Activated CD4-positive, alpha-beta memory T cell treated with anti-CD3 and anti-CD28 coated beads for 36 hours (primary cell): ENCODE results near the gene MDGA2. TPM values are rescaled to one million over a fixed set of nuclear protein-coding genes. Genes with fewer than 3 reads are reported as not detected.

Experiments used
- CTCF ChIA-PET: fragments of 350-600 bp; sonication (Branson Sonifier 250); formaldehyde crosslinking; loops from one replicate; lab custom pipeline; 2021; ENCODE audit warnings: antibody characterized with exemption, inconsistent platforms; lab: Charles Lee
- POLR2A ChIA-PET: fragments of 350-600 bp; sonication (Branson Sonifier 250); formaldehyde crosslinking; loops from one replicate; lab custom pipeline; 2021; ENCODE audit warnings: antibody characterized with exemption; lab: Charles Lee
- DNase-seq: peaks from one replicate; pipeline ENCODE4 v3.0.0-alpha.2; 2020
- H3K27ac Mint-ChIP-seq: one replicate; pipeline ENCODE4 v1.8.0; 2021; ENCODE audit warnings: mixed read lengths
- H3K27me3 Mint-ChIP-seq: one replicate; pipeline ENCODE4 v1.8.0; 2021; ENCODE audit warnings: mixed read lengths
- H3K36me3 Mint-ChIP-seq: one replicate; pipeline ENCODE4 v1.8.0; 2021; ENCODE audit warnings: mixed read lengths
- H3K4me1 Mint-ChIP-seq: one replicate; pipeline ENCODE4 v1.8.0; 2021; ENCODE audit warnings: low read depth, mixed read lengths
- H3K4me3 Mint-ChIP-seq: one replicate; pipeline ENCODE4 v1.8.0; 2021; ENCODE audit warnings: mild to moderate bottlenecking, mixed read lengths
- H3K9me3 Mint-ChIP-seq: one replicate; pipeline ENCODE4 v1.8.0; 2021; ENCODE audit warnings: mixed read lengths
- intact Hi-C: fragments of 100-400 bp; cut with micrococcal nuclease; formaldehyde crosslinking; loops from one replicate; pipeline ENCODE4 v1.15.1; 2023
- total RNA-seq, 2 experiments: library from RNA; stranded (reverse); gene quantifications; one replicate each; pipeline ENCODE4 v1.2.3, GENCODE V29; 2021

Gene MDGA2
- total RNA-seq, 2 experiments from 2014 or later: not detected

GRCh38 chr14:47596232-47596631, 79.2 kb downstream of the MDGA2 start:
- no peaks in the 10 kb centered on the region for H3K27me3 Mint-ChIP-seq
- H3K4me3 Mint-ChIP-seq: no peak overlapping the region
- no peak overlapping the region for H3K27ac Mint-ChIP-seq
- ChIA-PET POLR2A (no interaction called here), CTCF (interaction anchor here (1.2 kb wide), 1 partner anchor 11 kb away, joined by 3 read pairs; no protein-coding TSS in a partner anchor)
- intact Hi-C loops: no loop called here
- H3K36me3 Mint-ChIP-seq: no peaks in the 10 kb centered on the region
- no peak for DNase-seq
- H3K4me1 Mint-ChIP-seq: no peaks in the 10 kb centered on the region
- H3K9me3 Mint-ChIP-seq: peaks cover 15% of the 10 kb centered on the region

GRCh38 chr14:47595552-47595951, 79.9 kb downstream of the MDGA2 start:
- no peak overlapping the region for H3K4me3 Mint-ChIP-seq
- H3K36me3 Mint-ChIP-seq: no peaks in the 10 kb centered on the region

GRCh38 chr14:47590767-47591495, 84.5 kb downstream of the MDGA2 start:
- H3K27ac Mint-ChIP-seq: no peak overlapping the region
- POLR2A ChIA-PET: no interaction called here

More at GRCh38 chr14:47595552-47595951, 79.9 kb downstream of the MDGA2 start:
- intact Hi-C loops: no loop called here
- H3K9me3 Mint-ChIP-seq: peaks cover 15% of the 10 kb centered on the region
- CTCF ChIA-PET: interaction anchor here (1.2 kb wide), 1 partner anchor 10 kb away, joined by 3 read pairs; no protein-coding TSS in a partner anchor
- no peaks in the 10 kb centered on the region for H3K27me3 Mint-ChIP-seq
- H3K27ac Mint-ChIP-seq: no peak overlapping the region
- POLR2A ChIA-PET: no interaction called here
- DNase-seq: no peak
- no peaks in the 10 kb centered on the region for H3K4me1 Mint-ChIP-seq

GRCh38 chr14:47585447-47585846, 90.0 kb downstream of the MDGA2 start:
- ChIA-PET CTCF (interaction anchor here (0.9 kb wide), 1 partner anchor 11 kb away, joined by 3 read pairs; no protein-coding TSS in a partner anchor), POLR2A (no interaction called here)
- Mint-ChIP-seq H3K27ac (no peak overlapping the region), H3K4me1 (no peaks in the 10 kb centered on the region), H3K9me3 (peaks cover 6% of the 10 kb centered on the region), H3K36me3 (no peaks in the 10 kb centered on the region), H3K4me3 (no peak overlapping the region), H3K27me3 (no peaks in the 10 kb centered on the region)
- no peak for DNase-seq
- intact Hi-C loops: no loop called here

More at GRCh38 chr14:47590767-47591495, 84.5 kb downstream of the MDGA2 start:
- H3K36me3 Mint-ChIP-seq: no peaks in the 10 kb centered on the region
- H3K4me1 Mint-ChIP-seq: no peaks in the 10 kb centered on the region
- no peak for DNase-seq
- CTCF ChIA-PET: no interaction called here
- H3K9me3 Mint-ChIP-seq: peaks cover 12% of the 10 kb centered on the region
- H3K4me3 Mint-ChIP-seq: no peak overlapping the region
- no peaks in the 10 kb centered on the region for H3K27me3 Mint-ChIP-seq
- intact Hi-C loops: no loop called here

- POLR2A ChIA-PET: no interaction called here
- Mint-ChIP-seq H3K27ac (no peak overlapping the region), H3K36me3 (no peaks in the 10 kb centered on the region), H3K9me3 (peaks cover 14% of the 10 kb centered on the region), H3K4me3 (no peak overlapping the region), H3K27me3 (no peaks in the 10 kb centered on the region), H3K4me1 (no peaks in the 10 kb centered on the region)
- no peak for DNase-seq
- CTCF ChIA-PET: no interaction called here
- intact Hi-C loops: no loop called here
These were observed 108.1 kb downstream of the MDGA2 start for GRCh38 chr14:47567273-47567672.

- CTCF ChIA-PET: no interaction called here
- Mint-ChIP-seq H3K27me3 (no peaks in the 10 kb centered on the region), H3K36me3 (no peaks in the 10 kb centered on the region), H3K27ac (no peak overlapping the region), H3K4me1 (no peaks in the 10 kb centered on the region), H3K4me3 (no peak overlapping the region), H3K9me3 (peaks cover 15% of the 10 kb centered on the region)
- intact Hi-C loops: no loop called here
- no peak for DNase-seq
- POLR2A ChIA-PET: no interaction called here
These were observed 117.5 kb downstream of the MDGA2 start for GRCh38 chr14:47557894-47558293.

GRCh38 chr14:47555333-47555732, 120.1 kb downstream of the MDGA2 start:
- Mint-ChIP-seq H3K27ac (no peak overlapping the region), H3K36me3 (no peaks in the 10 kb centered on the region), H3K4me3 (no peak overlapping the region), H3K9me3 (peaks cover under 1% of the 10 kb centered on the region), H3K4me1 (no peaks in the 10 kb centered on the region), H3K27me3 (no peaks in the 10 kb centered on the region)
- ChIA-PET CTCF (no interaction called here), POLR2A (no interaction called here)
- DNase-seq: no peak
- intact Hi-C loops: no loop called here

- H3K4me1 Mint-ChIP-seq: no peaks in the 10 kb centered on the region
- peaks cover 4% of the 10 kb centered on the region for H3K9me3 Mint-ChIP-seq
- no peak overlapping the region for H3K4me3 Mint-ChIP-seq
- no peak for DNase-seq
- ChIA-PET POLR2A (no interaction called here), CTCF (no interaction called here)
- intact Hi-C loops: no loop called here
- H3K36me3 Mint-ChIP-seq: no peaks in the 10 kb centered on the region
- H3K27me3 Mint-ChIP-seq: no peaks in the 10 kb centered on the region
- no peak overlapping the region for H3K27ac Mint-ChIP-seq
These were observed 125.5 kb downstream of the MDGA2 start for GRCh38 chr14:47549886-47550285.

- Mint-ChIP-seq H3K4me1 (no peaks in the 10 kb centered on the region), H3K27me3 (no peaks in the 10 kb centered on the region), H3K4me3 (no peak overlapping the region), H3K36me3 (no peaks in the 10 kb centered on the region), H3K27ac (no peak overlapping the region), H3K9me3 (peaks cover 10% of the 10 kb centered on the region)
- intact Hi-C loops: no loop called here
- CTCF ChIA-PET: no interaction called here
- DNase-seq: no peak
- POLR2A ChIA-PET: no interaction called here
These were observed 131.9 kb downstream of the MDGA2 start for GRCh38 chr14:47543459-47543858.

- no peak for DNase-seq
- CTCF ChIA-PET: no interaction called here
- peaks cover 8% of the 10 kb centered on the region for H3K9me3 Mint-ChIP-seq
- POLR2A ChIA-PET: no interaction called here
- H3K4me1 Mint-ChIP-seq: no peaks in the 10 kb centered on the region
- no peak overlapping the region for H3K27ac Mint-ChIP-seq
- H3K36me3 Mint-ChIP-seq: no peaks in the 10 kb centered on the region
- no peak overlapping the region for H3K4me3 Mint-ChIP-seq
- H3K27me3 Mint-ChIP-seq: no peaks in the 10 kb centered on the region
- intact Hi-C loops: no loop called here
These were observed 133.7 kb downstream of the MDGA2 start for GRCh38 chr14:47541662-47542061.

- no peaks in the 10 kb centered on the region for H3K4me1 Mint-ChIP-seq
- CTCF ChIA-PET: no interaction called here
- intact Hi-C loops: no loop called here
These were observed 136.4 kb downstream of the MDGA2 start for GRCh38 chr14:47539031-47539461.

GRCh38 chr14:47536341-47536740, 139.1 kb downstream of the MDGA2 start:
- Mint-ChIP-seq H3K27me3 (no peaks in the 10 kb centered on the region), H3K9me3 (peaks cover 8% of the 10 kb centered on the region), H3K4me1 (no peaks in the 10 kb centered on the region), H3K36me3 (no peaks in the 10 kb centered on the region), H3K4me3 (no peak overlapping the region), H3K27ac (no peak overlapping the region)
- intact Hi-C loops: no loop called here
- DNase-seq: no peak
- ChIA-PET CTCF (no interaction called here), POLR2A (no interaction called here)

More at GRCh38 chr14:47539031-47539461, 136.4 kb downstream of the MDGA2 start:
- no peak for DNase-seq
- H3K9me3 Mint-ChIP-seq: peaks cover 8% of the 10 kb centered on the region
- POLR2A ChIA-PET: no interaction called here
- H3K36me3 Mint-ChIP-seq: no peaks in the 10 kb centered on the region
- no peak overlapping the region for H3K27ac Mint-ChIP-seq
- no peaks in the 10 kb centered on the region for H3K27me3 Mint-ChIP-seq
- no peak overlapping the region for H3K4me3 Mint-ChIP-seq
